Kidney (tissue), 14 donors: Measurements from ENCODE around the gene CD83. TPM values are rescaled to one million over a fixed set of nuclear protein-coding genes. Genes with fewer than 3 reads are reported as not detected.

Source experiments
- DNase-seq, 5 donors: peaks; one replicate each; pipeline ENCODE4 v3.0.0-alpha.2; 2013 to 2020
- FAIRE-seq: peaks from 2 replicates; lab custom pipeline; 2012; peaks lifted over from hg19 to GRCh38; lab: Jason Lieb, UNC
- H3K27ac ChIP-seq, 2 donors: one replicate each; pipeline ENCODE4 v1.7.0; 2013; ENCODE audit warnings: low read depth in 2 of 2, low read length in 2 of 2, inconsistent platforms in 1 of 2
- H3K27me3 ChIP-seq: one replicate; pipeline ENCODE4 v1.7.1; 2013; ENCODE audit warnings: low read length, inconsistent platforms; ENCODE audit not compliant: control insufficient read depth, insufficient read depth
- H3K36me3 ChIP-seq, 3 donors: one replicate each; pipeline versions ENCODE4 v1.7.0 to v1.7.1; 2013; ENCODE audit warnings: low read length in 3 of 3, control low read depth in 1 of 3, inconsistent platforms in 1 of 3; ENCODE audit not compliant: insufficient read depth in 3 of 3, control insufficient read depth in 2 of 3
- H3K4me1 ChIP-seq, 3 donors: one replicate each; pipeline versions ENCODE4 v1.7.0 to v1.7.1; 2013; ENCODE audit warnings: low read length in 3 of 3, inconsistent platforms in 1 of 3, low read depth in 1 of 3; ENCODE audit not compliant: control insufficient read depth in 2 of 3, insufficient read depth in 2 of 3
- H3K4me3 ChIP-seq, 3 donors: one replicate each; pipeline versions ENCODE4 v1.7.0 to v1.8.1; 2013; ENCODE audit warnings: low read length in 3 of 3, control low read depth in 1 of 3, inconsistent platforms in 1 of 3
- H3K9ac ChIP-seq, 3 donors: one replicate each; pipeline versions ENCODE4 v1.7.0 to v1.7.1; 2013; ENCODE audit warnings: low read length in 3 of 3, control low read depth in 1 of 3, inconsistent platforms in 1 of 3
- H3K9me3 ChIP-seq, 3 donors: one replicate each; pipeline versions ENCODE4 v1.7.0 to v1.7.1; 2013; ENCODE audit warnings: low read length in 3 of 3, control low read depth in 1 of 3, inconsistent platforms in 1 of 3; ENCODE audit not compliant: control insufficient read depth in 2 of 3, insufficient read depth in 1 of 3
- intact Hi-C: fragments of 100-400 bp; cut with DNase I; formaldehyde crosslinking; loops from one replicate; pipeline ENCODE4 v1.11.1; 2022
- polyA plus RNA-seq: library from polyadenylated mRNA; stranded (reverse); fragments of 350-450 nt; fragmentation: Illumina TruSeq; extraction: RNeasy Lipid Tissue Mini Kit (QIAGEN cat#74804); gene quantifications from one replicate; pipeline ENCODE4 v1.2.3, GENCODE V29; 2014; ENCODE audit warnings: low read depth, low replicate concordance; ENCODE audit not compliant: insufficient read depth
- total RNA-seq: library from RNA; stranded (reverse); fragmentation: NEBNext Ultra II Directional; extraction: Animal tissue kit (Norgen Biotek cat#: 25700); gene quantifications from one replicate; pipeline ENCODE4 v1.2.1, GENCODE V29; 2021
- TF ChIP-seq, protein P1 (sequence below): IDR thresholded peaks from 3 replicates; pipeline ENCODE4 v1.5.1; 2012; ENCODE audit warnings: mild to moderate bottlenecking, moderate library complexity, borderline replicate concordance; ENCODE audit not compliant: insufficient read depth; ENCODE audit errors: extremely low read depth
- donor health status: control.
- donor health status: control.
- donor health status: control.
- donor health status: control.
- donor health status: control.
- donor health status: DM: yes; HTN: yes; CAD: no.
- donor health status: Normal renal cell carcinoma (clear cell type).

Gene CD83
- total and polyA plus RNA-seq, 2 donors from 2014 or later, result 4.0 to 15.4 TPM

DNA sequence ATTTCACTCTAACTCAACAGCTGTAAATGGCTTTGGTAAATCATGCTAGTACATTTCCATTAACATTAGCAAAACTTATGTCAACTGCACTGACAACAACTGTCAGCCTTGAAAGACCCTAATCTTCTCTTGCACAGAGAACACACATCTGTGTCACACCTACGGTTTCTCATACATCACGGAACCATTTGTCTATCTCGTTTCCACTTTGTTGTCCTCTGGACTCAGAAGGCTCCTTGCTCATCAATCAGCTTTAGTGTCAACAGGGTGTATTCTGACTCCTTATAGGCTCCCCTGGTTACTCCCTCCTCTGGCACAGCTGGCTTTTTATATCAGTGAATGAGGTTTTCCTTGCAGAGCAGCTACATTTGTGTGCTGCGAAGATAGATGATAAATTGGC lies 49.3 kb downstream of the CD83 start:
- no peaks in the 10 kb centered on the region for H3K36me3 ChIP-seq
- no peak for FAIRE-seq
- TF ChIP-seq, protein P1, sequence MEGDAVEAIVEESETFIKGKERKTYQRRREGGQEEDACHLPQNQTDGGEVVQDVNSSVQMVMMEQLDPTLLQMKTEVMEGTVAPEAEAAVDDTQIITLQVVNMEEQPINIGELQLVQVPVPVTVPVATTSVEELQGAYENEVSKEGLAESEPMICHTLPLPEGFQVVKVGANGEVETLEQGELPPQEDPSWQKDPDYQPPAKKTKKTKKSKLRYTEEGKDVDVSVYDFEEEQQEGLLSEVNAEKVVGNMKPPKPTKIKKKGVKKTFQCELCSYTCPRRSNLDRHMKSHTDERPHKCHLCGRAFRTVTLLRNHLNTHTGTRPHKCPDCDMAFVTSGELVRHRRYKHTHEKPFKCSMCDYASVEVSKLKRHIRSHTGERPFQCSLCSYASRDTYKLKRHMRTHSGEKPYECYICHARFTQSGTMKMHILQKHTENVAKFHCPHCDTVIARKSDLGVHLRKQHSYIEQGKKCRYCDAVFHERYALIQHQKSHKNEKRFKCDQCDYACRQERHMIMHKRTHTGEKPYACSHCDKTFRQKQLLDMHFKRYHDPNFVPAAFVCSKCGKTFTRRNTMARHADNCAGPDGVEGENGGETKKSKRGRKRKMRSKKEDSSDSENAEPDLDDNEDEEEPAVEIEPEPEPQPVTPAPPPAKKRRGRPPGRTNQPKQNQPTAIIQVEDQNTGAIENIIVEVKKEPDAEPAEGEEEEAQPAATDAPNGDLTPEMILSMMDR, result no peak
- no peaks in the 10 kb centered on the region for H3K4me1 ChIP-seq
- no peak overlapping the region for H3K4me3 ChIP-seq
- H3K27me3 ChIP-seq, result no peaks in the 10 kb centered on the region
- H3K9ac ChIP-seq, result no peak overlapping the region
- no peak overlapping the region for H3K27ac ChIP-seq
- H3K9me3 ChIP-seq, result peaks cover 0 to 3% (median 2%) of the 10 kb centered on the region in 3 donors
- DNase-seq, result peak in 3 of 5 donors; percentile 16 to 77 (median 73)
- intact Hi-C loops, result no loop called here

DNA sequence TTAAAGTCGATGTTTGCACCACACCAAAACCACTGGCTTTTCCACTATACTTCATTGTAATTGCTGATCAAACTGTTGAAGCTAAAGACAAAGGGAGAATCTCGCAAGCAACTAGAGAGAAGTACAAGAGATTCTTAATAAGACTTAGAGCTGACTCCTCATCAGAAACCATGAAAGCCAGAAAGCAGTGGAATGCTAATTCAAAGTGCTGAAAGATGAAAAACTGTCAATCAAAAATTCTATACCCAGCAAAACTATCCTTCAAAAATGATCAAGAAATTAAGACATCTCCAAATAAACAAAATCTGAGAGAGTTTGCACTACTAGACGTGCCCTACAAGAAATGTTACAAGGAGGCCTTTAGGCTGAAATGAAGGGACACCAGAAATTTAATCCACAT lies 52.6 kb downstream of the CD83 start:
- no peaks in the 10 kb centered on the region for H3K27me3 ChIP-seq
- no peak for FAIRE-seq
- intact Hi-C loops, result no loop called here
- peaks cover 0 to 3% (median 2%) of the 10 kb centered on the region in 3 donors for H3K9me3 ChIP-seq
- no peak for DNase-seq
- no peak overlapping the region for H3K27ac ChIP-seq
- no peak overlapping the region for H3K9ac ChIP-seq
- TF ChIP-seq, protein P1, result no peak
- H3K36me3 ChIP-seq, result no peaks in the 10 kb centered on the region
- no peaks in the 10 kb centered on the region for H3K4me1 ChIP-seq
- H3K4me3 ChIP-seq, result no peak overlapping the region

DNA sequence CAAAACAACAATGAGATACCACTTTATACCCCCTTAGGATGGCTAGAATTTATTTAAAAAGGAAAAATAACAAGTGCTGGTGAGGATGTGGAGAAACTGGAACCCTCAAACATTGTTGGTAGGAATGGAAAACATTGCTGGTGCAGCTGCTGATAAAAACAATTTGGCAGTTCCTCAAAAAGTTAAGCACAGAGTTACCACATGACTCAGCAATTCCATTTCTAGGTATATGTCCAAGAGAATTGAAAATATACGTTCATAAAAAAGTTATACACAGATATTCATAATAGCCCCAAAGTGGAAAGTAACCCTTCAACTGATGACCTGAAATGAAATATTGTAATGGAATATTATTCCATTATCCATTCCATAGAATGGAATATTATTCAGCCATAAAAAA lies 55.0 kb downstream of the CD83 start:
- Histone ChIP-seq H3K4me3 (no peak overlapping the region), H3K27ac (no peak overlapping the region), H3K9ac (no peak overlapping the region), H3K9me3 (peaks cover 0 to 3% (median 2%) of the 10 kb centered on the region in 3 donors), H3K27me3 (no peaks in the 10 kb centered on the region), H3K4me1 (no peaks in the 10 kb centered on the region), H3K36me3 (no peaks in the 10 kb centered on the region)
- TF ChIP-seq, protein P1, result no peak
- DNase-seq (no peak), FAIRE-seq (no peak)
- intact Hi-C loops, result no loop called here

DNA sequence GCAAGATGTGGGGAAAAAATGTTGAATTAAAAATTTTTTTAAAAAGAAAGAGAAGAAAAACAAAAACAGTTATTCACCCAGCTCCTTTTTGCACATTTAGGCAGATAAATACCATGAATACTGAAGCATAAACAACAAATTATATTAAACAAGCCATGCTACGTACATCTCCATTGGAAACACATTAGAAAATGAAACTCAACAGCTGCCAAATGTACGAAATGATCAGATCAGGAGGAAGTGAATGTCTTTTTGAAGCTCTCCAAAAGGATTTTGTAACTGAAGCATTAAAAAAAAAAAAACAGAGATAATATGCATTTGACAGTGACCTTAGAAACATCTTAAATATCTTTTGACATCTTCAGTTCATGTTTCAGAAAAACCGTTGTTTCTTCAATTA lies 56.7 kb downstream of the CD83 start:
- no peak for FAIRE-seq
- Histone ChIP-seq H3K4me3 (no peak overlapping the region), H3K9me3 (peaks cover 0 to 3% (median 2%) of the 10 kb centered on the region in 3 donors), H3K9ac (no peak overlapping the region), H3K27ac (no peak overlapping the region), H3K4me1 (no peaks in the 10 kb centered on the region), H3K36me3 (no peaks in the 10 kb centered on the region), H3K27me3 (no peaks in the 10 kb centered on the region)
- DNase-seq, result no peak
- intact Hi-C loops, result no loop called here
- TF ChIP-seq, protein P1, result no peak
